Activated CD8-positive, alpha-beta memory T cell treated with anti-CD3 and anti-CD28 coated beads, Interleukin-2, amount 50 U/mL, for 4 hours (primary cell): Measurements from ENCODE around the gene RHBDD1.

ENCODE experiments used
- DNase-seq: peaks from one replicate; pipeline ENCODE4 v3.0.0-alpha.2; 2020

The RHBDD1 gene

DNA sequence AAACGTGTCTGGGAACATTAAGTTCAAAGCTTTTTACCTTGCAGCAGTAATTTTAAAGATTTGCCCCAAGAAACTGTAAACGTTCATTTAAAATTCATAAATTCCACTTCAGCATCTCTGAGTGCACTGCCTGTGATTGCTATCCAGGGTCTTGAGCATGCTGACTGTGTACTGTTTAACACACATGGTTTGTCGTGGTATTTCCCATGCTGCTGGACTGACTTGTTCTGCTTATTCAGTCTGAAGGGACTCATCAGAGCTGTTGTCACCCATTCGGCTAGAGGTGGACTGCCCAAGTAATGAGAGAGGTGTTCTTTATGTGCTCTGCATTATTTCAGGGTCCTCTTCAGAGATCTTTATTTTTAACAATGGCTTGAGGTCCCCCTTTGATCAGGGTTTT is 53.1 kb downstream of the RHBDD1 start:
- no peak for DNase-seq

DNA sequence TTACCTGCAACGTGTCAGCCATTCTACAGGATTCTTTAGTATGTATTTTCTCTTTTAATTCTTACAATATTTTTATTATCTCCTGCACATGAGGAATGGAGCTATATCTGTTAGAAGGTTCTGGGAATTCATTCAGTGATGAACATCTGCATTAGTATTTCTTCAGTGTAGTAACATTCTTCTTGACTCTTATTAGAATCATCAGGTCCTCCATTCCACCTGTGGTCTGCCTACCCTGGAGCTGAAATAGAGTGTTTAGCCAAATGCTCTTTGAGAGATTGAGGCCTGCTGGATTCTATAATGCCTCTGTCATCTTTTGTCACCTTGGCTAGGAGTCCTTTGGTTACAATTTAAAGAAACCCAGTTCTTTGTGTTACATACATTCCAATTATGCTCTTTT is 54.4 kb downstream of the RHBDD1 start:
- no peak for DNase-seq

DNA sequence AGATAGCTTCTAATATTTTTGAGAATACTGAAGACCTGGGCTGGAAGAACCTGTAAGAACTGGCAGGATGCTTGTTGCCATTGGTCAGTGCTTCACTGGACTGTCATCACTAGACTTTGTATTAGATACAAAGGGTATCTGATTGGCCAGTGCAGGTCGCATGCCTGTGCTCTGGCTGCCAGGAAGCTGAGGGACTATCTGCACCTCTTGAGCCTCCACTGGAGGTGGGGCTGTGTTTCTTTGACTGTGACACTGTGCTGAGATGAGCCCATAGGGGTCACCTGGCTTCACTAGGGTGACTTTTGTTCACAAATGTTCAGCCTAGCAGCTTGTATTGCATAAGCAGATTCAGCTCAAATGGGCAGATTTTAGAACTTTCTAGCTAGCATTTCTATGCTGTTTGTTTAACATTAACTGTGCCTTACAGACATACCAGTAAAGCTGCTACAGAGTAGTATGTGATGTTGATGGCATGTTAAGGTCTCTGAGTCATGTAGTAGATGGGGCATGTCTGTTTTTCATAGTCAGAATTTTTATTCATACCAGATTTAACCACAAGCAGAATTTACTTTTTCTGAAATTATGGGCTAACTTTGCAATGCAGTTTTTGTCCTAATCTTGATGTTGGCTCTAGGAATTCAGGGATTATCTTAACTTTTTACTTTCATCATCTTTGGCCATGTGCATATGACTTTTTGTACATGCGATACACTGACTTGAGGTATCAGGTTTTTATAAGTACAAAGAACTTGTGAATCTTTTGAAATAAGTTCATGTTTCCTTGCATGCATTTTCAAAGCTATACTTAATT is 56.1 kb downstream of the RHBDD1 start:
- DNase-seq: no peak

DNA sequence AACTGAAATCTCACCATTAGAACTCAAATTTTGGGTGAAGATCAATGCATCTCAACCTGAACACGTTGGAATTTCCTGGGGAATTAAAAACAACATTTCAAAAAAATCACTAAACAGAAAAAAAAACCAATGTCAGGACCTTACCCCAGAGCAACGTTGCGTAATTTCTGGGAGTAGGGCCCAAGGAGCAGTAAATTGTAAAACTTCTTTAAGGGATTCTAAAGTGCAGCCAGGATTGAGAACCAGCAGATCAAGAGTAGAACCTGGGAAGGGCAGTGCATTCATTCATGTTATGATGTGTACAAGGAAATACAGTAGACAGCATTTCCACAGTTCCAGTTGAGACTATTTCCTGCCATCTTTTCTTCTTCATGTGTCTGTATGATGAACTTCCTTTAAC is 56.9 kb downstream of the RHBDD1 start:
- DNase-seq: no peak

DNA sequence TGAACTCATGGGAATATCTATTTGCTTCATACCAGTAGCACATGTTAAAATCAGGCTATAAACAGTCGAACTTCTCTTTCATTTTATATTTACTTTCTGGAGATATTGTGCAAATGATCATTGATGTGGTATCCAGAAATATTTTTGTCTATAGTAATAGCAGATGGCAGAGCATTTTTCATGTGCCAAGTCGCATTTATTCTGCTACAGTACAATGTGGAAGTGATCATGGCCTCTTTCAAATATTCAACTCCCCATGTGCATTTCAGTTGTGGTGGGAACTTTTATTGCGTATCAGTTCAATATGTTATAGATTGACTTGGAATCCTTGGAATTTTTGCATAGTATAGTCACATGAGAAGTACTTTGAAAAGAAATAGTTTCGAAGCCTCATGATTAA is 57.4 kb downstream of the RHBDD1 start:
- DNase-seq: no peak

DNA sequence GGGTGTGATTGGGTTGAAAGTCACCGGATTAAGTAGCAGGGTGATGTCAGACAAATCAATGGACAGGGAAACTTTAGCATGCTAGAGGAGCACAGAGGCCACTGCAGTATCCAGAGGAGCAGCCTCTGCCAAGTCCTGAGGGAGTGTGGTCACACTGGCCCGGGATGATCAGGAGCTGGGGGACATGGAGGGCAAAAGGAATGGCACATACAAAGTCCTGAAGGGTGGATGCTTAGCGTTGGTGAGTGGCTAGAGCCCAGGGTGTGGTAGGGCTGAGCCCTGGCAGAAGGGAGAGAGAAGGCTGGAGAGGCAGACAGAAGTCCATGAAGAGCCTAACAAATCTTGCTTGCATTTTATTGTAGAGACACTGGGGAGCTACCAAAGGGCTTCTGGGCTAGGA is 58.9 kb downstream of the RHBDD1 start:
- no peak for DNase-seq

DNA sequence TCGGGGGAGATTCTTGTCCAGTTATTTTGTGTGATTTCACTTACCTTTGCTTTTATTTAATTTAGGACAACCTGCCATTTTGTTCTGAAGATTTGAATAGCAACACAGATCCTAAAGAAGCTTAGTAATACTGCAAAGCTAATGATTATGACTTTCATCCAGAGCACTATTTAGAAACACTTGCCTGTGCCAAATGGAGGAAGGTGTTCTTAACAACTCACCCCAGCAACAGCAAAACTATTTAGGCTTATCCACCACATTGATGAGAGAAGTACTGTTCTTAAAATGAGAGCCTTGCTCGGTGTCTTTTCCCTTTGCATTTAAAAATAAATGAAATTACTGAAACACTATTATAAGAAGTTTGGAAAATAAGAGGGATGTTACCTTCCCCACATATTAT is 59.7 kb downstream of the RHBDD1 start:
- no peak for DNase-seq

DNA sequence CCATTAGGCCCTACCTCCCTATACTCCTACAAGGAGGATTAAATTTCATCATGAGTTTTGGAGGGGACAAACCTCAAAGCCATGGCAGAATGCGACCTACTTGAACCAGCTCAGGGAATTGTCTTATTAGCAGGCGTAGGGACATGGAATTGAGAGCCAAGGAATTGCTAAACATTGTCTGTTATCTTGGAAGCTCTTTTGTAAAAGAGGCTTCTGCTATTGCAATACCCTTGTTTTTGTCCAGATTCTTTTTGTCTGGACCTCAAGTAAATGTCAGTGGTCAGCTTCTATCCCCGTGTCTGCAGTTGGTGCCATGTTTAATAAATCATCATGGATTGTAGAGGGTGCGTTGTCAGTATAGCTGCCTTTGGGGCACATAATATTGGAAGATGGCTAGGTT is 62.3 kb downstream of the RHBDD1 start:
- no peak for DNase-seq

DNA sequence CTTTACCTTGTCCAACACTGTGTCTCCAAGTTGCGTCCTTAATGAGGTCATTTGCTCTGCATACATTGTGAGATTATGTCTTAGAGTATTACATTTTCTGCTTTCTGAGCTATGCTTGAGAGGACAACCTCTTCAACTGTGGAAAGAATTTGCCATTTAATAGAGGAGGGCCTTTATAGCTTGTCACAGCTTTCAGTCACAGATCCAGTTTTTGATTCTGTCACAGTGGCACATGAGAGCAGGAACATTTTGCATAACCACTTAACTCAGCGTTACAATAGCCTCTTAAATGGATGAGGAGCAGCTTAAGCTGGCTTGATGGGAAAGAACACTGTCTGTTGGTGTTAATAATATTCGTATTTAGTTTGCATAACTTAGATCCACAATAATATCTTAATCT is 63.0 kb downstream of the RHBDD1 start:
- no peak for DNase-seq

DNA sequence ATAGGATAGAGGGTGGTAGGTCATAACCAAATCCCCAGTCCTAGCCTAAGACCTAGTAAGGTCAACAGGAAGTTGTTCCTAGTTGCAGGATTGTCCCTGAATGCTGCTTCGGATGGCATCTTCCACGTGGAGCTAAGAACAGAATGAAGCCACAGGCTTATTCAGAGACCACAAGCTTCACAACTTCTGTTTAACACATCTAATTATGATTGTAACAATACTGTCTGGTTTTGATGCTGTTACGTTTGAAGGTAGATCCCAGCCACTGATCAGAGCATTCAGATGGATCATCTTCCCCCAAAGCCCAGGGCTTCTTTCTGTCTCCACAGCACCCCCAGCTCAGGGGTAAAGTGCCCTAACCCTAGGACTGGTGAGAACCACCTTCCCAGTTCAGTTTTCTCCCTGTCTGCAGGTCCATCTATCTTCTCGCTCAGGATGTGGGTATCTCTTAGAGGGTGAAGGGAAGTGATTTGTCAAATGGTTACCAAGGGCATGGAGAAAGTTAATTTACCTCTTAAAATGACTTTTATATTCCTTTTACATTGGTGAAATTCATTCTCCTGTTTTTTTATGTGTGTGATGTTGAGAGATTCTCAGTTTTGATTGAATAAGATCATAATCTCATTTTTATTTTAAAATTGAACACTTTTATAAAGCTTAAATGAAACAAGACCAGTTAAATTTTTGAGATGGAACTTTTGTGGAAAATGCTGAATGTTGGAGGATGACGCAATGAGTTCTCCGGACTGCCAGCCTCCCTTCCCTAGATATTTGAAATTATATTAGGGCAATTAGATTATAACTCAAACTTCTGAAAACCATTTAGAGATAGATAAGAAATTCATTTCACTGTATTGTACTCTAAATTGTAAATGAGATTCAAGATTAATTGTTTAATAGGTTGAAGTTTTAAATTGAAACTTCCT is 66.5 kb downstream of the RHBDD1 start:
- no peak for DNase-seq

DNA sequence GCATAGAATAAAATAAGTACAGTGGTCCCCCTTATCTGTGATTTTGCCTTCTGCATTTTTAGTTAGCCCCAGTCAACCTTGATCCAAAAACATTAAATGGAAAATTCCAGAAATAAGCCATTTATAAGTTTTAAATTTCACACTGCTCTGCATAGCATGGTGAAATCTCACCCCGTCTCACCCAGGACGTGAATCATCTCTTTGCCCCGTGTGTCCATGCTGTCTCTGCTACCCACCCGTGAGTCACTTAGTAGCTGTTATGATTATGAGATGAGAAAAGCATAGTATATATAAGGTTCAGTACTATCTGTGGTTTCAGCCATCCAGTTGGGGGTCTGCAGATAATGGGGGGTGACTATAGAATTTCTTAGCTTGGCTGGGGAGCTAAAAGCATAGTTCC is 67.3 kb downstream of the RHBDD1 start:
- DNase-seq: no peak

DNA sequence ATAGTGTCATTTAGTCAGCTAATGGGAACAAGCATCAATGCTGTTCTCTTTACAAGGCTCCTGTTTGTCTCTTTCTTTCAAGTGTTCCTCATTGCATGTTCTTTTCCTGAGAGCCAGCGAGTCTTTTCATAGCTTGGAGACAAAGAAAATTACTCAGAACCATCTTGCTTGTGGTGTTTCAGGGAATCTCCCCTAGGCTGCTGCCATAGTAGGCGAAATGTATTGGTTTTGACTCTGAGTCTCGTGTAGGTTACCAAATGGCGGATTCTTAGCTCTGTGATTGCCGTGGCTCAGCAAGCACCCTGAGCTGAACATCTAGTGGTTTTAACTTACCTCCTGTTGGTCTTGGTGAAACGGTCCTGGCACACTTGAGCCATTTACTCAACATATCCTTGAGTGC is 68.7 kb downstream of the RHBDD1 start:
- no peak for DNase-seq

DNA sequence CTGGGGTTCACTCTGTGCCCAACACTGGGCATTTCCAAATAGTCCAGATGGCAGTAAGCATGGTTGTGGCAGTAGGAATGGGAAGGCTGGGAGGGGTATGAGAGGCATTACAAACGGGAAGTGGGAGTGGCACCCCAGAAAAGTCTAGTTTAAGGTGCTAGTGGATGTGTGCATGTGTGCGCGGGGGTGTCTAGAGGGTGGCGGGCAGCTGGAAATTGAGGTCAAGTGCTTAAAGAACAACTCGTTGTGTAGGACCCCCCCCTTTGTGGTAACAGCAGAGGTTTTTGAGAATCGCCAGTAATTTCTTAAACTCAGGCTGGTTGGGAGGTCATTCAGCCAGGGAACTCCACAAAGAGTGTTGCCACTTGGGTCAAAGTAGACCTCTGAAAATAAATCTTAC is 69.9 kb downstream of the RHBDD1 start:
- no peak for DNase-seq

DNA sequence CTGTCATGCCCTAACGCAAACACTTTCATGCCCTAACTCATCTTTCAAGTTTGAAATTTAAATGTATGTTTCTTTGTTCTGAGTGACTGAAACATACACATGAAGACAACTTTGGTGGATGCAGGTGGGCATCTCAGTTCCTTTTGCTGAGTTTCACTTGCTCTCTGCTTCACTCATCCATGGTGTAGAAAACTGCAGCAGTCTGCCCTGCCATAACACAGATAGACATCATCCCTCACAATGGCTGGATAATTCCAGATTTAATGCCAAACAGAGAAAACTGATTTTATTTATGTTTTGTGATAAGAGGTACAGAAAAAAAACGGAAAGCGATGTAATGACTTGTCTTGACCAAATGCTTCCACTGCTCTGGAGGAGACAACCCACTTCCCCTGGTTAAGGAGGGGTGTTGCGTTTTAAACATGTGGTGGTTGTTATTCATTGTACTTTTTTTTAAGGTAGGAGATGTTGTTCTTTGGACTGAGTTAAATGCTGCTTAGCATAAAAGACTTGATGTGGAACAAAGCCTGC is 70.4 kb downstream of the RHBDD1 start:
- no peak for DNase-seq

DNA sequence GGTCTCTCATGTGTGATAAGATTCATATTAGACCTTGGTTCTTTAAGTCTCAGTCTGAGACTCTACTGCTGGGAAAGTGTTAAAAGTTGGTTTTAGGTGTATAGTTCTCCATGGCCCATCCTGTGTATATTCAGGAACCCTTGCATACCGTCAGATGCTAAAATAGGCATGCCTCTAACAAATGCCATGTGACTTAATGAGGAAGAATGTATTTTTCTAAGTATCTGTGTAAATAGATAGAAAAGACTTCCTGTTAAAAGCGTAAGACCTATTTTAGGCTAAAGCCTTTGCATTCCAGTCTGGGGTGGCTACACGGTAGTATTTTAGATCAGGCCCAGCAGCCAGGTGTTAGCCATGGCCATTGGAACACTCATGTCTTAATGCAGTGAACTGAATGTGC is 73.3 kb downstream of the RHBDD1 start:
- DNase-seq: no peak

DNA sequence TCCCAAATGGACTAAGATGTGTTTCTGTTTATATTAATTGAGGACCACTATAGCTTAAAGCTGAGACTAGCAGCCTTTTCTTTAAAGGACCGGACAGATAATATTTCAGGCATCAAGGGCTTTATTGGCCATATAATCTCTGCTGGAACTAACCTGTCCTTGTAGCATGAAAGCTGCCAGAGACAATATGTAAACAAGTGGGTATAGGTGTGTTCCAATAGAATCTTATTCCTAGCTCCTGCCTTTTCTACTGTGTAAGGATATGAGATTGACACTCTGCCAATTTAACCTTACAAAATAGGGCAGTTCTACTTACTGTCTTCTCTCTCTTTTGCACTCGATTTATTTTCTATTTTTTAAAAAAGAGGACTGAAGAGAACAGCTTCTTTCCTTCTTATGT is 74.0 kb downstream of the RHBDD1 start:
- DNase-seq: no peak

DNA sequence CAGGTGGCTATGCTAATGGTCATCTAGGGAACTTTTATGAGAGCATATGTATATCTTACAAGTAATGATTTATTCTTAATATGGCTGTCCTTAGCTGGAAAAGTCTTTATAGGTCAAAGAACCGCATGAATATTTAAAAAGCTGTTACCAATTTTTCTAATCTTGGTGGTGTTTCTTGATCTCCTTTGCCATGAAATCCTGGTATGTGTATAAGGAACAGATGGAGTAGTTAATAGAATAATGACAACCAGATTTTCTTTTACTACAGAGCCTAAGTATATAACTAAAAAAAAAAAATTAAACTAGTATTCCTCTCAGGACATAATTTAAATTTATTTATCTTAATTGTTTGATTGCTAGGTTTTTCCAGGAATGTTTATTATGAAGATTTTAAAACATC is 74.5 kb downstream of the RHBDD1 start:
- no peak for DNase-seq

DNA sequence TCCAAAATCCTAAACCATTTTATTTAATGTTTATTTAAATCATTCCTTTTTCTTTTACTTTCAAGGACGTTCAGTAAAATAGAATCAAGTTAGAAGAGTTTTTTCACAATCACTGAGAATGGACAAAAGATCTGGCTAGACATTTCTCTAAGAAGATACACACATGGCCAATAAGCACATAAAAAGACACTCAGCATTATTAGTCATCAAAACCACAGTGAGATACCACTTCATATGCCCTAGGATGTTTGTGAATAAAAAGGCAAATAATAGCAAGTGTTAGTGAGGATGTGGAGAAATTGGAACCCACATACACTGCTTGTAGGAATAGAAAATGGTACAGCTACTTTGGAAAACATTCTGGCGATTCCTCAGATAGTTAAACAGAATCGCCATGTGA is 76.1 kb downstream of the RHBDD1 start:
- DNase-seq: no peak

DNA sequence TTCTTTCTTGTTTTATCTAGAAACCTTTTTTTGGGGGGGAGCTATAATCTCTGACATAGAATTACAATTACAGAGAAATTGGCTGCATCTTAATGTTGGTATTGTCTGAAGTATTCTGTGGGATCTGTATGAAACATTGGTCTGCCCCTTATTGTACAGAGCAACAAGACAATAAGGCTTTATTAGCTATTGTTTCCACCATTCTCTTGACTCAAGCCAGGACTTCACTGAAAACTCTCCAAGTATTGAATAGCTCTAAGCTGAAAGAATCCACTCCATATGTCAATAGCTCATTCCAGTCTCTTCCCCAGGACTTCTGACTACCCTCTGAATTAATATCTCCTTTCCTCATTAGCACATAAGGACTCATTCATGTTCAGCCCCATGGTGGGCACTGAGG is 77.8 kb downstream of the RHBDD1 start:
- no peak for DNase-seq

DNA sequence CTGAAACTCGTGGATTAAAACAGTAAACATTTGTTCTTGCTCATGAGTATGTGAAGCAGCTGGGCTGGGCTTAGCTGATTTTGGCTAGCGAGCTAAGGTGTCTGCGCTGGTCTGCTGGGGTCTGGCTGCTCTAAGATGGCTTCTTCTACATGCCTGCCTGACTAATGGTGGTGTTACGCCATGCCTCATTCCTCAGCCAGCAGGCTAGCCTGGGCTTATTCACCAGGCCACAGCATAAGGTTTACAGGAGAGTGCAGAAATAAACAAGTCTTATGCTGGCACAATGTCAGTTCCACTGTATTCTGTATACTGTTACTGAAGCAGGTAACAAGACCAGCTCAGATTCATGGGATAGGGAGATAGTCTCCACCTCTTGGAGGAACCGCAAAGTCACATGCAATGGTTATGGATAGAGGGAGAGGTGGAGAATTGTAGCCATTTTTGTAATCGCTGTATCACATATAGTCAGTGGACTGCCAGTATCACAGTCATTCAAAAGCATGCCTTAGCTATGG is 80.0 kb downstream of the RHBDD1 start:
- no peak for DNase-seq

DNA sequence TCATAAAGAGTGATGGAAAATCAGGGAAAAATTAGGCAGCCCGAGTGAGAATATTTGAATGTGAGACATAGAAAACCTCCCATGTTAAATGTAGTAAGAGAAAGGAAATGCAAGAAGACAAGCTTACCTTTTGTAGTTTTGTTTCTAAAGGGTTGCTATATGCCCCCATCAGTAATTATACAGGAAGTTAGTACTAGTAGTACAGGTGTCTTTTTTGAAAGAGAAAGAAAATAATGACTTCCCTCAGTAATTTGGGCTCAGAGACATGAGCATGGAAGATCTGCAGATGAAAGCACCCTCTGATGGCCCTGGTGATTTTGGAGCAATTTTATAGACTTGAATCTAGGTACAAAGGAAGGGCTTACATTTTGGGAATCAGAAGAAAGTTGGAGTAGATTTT is 80.8 kb downstream of the RHBDD1 start:
- no peak for DNase-seq

DNA sequence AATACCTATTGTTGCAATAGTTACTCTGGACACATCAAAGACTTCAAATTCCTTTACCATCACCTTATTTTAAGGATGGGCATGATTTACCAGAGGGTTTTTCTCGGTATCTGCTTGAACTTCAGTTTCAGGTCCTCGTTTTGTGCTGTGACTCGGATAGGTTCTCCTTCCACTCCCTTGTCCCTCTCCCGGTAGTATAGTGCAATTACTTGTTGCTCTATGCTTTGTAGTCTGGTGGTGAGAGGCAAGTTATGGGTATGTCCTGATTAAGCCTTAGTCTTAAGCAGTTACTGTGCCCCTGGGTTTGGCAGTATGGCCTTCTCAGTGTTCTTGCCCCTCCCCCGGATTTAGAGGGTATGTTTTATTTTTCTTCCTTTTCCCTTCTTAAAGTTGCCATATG is 96.6 kb downstream of the RHBDD1 start:
- DNase-seq: no peak

DNA sequence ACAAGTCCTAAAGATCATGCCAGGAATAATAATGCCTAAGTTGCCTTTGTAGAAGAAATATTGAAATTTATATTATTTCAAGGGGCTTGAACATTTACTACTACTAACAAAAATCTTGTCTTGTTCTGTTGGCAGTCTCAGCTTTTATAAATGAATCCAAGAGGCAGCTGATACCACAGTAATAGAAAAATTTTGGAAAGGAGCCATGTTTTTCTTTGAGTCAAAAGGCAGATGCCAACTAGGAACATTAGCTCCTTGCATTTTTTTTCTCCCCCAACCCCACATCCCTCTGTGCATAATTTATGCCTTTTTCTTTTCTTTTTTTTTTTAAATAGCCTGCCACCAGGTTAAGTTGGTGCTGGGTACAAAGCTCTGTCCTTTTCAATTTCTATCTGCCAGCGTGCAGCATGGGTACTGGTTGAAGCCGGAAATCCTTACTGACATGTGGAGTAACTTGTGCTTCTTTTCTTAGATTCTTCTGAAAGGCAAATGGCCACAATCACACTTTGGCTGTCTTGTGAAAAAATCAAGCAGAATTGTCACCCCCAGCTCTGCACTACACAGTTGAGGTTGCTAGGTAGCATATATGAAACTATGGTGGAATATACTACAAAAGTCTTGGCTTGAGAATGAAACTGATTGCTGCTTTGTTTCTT is 98.8 kb downstream of the RHBDD1 start:
- DNase-seq: no peak
